NCI-H2107 treated with DMSO at 0.1 percent for 48 hours (cell line): Measurements from ENCODE around the gene DDX25.
"Not testable (repeated sequence)": the region's sequence is repeated elsewhere in the genome, so short reads cannot be mapped to it uniquely, and the experiment has no call there.

Experiments
- DNase-seq: peaks from one replicate; lab custom pipeline; 2025; ENCODE audit not compliant: unreplicated experiment; lab: John Stamatoyannopoulos, UW

Gene DDX25

DNA sequence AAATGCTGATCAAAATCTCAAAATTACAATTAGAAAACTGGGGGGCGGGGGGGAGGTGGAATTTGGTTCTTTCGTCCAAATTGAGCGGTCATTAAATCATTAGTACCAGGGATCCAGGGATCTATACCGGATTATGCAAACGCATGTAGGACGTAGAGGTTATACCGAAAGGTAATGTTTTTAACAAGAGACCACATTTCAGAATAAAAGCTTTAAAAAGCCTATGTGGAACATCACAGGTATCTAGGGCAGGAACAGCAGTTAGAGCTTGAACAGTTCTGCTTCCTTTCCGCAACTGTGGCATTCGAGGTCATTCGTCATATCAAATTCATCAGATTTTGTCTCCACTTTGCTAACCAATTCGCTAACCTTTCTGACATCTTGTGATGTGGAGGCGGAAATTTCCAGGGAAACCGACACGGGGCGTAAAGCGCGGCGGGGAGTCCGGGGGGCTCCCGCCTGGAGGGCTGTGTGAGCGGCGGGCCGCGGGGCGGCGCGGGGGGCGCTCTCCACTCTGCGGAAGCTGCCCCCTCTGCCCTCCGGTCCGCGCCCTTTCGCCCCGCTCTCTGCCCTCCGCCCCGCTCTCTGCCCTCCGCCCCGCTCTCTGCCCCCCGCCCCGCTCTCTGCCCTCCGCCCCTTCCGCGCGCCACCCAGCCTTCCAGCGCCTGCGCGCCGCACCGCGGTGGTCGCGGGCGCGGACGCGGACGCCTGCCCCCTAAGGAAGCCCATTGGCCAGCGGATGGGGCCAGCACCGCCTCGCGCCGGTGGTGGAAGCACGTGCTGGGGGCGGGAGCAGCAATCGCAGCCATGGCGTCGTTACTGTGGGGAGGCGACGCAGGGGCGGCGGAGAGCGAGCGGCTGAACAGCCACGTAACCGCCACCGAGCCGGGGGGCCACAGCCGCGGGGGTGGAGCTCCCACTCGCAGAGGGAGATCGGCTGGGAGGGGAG lies at the start of gene DDX25:
Gene DDX25, plus strand, starts transcription at position 798 of the 949 bp plus-strand sequence. Its CDS starts 10 bp downstream, at position 808.
- no peak for DNase-seq

DNA sequence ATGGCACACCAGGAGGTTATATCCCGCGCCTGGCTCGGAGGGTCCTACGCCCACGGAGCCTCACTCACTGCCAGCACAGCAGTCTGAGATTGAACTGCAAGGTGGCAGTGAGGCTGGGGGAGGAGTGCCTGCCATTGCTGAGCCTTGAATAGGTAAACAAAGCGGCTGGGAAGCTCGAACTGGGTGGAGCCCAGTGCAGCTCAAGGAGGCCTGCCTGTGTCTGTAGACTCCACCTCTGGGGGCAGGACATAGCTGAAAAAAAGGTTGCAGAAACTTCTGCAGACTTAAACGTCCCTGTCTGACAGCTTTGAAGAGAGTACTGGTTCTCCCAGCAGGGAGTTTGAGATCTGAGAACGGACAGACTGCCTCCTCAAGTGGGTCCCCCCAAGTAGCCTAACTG lies 46.6 kb upstream of the DDX25 start:
- DNase-seq: not testable (repeated sequence)

DNA sequence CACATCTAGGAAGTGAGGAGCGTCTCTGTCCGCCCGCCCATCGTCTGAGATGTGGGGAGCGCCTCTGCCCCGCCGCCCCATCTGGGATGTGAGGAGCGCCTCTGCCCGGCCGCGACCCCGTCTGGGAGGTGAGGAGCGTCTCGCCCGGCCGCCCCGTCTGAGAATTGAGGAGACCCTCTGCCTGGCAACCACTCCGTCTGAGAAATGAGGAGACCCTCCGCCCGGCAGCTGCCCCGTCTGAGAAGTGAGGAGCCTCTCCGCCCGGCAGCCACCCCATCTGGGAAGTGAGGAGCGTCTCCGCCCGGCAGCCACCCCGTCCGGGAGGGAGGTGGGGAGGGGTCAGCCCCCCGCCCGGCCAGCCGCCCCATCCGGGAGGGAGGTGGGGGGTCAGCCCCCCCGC lies 41.5 kb upstream of the DDX25 start:
- DNase-seq: not testable (repeated sequence)

DNA sequence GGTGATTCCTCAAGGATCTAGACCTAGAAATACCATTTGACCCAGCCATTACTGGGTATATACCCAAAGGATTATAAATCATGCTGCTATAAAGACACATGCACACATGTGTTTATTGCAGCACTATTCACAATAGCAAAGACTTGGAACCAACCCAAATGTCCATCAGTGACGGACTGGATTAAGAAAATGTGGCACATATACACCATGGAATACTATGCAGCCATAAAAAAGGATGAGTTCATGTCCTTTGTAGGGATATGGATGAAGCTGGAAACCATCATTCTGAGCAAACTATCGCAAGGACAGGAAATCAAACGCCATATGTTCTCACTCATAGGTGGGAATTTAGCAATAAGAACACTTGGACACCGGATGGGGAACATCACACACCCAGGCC lies 39.0 kb upstream of the DDX25 start:
- DNase-seq: not testable (repeated sequence)

DNA sequence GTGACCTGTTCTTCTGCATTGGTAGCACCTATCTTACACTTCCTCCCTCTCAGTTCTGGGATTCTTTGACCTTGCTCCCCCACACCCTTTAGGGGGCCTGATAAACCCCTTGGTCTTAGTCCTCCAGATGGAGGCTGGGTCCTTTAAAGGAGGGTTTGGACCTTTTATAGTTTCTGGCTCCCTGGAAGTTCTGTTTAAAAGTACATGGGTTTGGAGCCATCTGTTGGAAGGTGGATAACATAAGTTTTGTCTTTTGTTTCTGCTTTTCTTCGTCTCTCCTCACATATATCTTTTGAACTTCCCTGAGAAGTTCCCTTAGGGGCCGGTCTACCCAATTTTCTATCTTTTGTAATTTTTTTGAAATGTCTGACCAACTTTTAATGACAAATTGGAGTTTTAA lies 34.8 kb upstream of the DDX25 start:
- DNase-seq: no peak

DNA sequence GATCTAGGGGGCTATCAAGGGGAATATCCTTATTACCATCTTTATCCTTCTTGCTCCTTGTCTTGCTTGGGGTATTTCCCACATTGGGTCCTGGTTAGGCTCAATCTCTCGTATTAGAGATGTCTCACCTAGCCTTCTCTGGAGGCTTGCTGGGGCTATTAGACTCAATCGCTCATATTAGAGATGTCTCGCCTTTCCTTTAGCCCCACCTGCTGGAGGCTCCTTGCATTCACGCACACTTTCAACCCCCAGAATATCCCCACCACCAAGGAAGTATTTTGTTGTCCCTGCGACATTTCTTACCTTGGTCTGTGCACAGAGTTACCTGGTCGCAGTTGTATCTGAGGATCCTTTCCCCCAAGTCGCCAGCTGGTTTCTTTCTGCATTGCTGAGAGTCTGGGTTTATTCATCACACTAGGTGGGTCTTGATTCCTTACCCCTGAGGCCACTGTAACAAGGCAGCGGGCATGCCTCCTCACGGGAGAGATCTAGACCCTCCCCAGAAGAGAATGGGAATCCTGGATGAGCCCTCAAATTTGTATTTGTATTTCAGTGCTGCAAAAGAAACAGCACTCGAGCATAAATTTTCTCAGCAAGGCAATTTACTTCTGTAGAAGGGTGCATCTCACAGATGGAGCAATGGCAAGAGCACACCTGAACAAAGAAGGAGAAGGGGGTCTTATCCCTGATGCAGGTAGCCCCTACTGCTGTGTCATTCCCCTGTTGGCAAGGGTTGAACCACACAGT lies 32.7 kb upstream of the DDX25 start:
- no peak for DNase-seq

DNA sequence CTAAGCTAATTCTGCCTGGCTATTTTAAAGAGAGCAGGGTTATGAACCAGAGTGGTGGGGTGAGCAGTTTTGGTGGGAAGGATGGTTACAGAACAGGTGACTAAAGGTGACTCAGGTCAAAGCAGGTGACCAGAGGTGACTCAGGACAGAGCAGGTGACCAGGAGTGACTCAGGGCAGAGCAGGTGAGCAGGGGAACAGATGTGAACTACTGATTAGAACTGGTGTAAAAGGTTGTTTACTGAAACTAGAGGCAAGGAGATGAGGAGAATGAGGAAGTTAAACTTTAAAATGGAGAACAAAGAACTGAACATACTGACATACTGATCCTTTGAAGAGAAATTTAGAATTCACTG lies 32.2 kb upstream of the DDX25 start:
- no peak for DNase-seq

DNA sequence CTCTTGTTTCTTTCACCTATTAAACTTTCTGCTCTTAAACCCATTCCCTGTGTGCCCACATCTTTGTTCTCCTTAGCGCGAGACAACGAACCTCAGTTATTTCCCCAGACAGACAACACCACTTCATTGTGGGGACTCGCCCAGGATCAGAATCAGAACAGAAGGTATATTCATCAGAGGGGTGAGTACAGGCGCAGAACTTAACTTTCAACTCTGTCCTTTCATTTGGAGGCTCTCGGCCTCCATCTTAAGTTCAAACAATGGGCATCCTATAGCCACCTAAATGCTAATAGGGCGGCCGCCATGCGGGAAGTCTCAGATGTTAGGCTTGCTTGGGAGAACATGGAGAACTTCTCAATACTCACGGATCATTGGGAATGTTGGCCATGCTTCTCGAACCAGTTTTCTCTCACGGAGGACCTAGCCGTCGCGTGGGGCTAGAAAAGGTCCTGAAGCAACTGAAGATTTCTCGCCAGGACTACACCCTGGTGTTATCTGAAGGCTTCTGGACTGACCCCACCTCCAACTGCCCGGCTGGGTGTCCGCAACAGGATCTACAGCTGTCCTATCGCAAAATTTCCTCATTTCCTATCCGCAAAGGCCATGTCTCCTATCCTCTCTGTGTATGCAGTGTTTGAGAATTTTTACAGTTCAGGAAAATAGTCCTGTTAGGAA lies 30.3 kb upstream of the DDX25 start:
- DNase-seq: no peak

DNA sequence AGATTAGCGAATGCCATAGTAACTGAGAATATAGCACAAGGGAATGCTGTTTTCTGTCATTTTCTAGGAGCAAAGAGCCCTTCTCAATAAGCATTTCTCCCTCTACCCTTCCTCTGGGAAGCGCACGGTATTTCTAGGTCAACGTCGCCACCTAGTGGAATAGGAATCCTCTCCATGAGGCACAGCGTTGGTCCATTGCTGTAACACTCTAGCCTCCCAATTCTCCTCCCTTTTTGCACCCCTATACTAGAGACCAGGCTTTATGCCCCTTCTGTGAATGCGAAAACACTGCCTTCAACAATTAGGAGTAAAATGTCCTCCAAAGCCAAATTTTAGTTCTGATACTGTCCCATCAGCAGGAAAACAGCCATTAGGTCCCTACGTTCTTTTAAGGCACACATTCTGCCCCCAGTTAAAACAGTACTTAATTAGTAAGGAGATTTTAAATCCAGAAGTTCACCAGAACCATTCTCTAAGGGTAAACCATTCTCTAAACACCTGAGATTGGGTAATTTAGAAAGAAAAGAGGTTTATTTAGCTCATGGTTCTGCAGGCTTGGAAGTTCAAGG lies 29.7 kb upstream of the DDX25 start:
- peak; percentile 52 for DNase-seq

DNA sequence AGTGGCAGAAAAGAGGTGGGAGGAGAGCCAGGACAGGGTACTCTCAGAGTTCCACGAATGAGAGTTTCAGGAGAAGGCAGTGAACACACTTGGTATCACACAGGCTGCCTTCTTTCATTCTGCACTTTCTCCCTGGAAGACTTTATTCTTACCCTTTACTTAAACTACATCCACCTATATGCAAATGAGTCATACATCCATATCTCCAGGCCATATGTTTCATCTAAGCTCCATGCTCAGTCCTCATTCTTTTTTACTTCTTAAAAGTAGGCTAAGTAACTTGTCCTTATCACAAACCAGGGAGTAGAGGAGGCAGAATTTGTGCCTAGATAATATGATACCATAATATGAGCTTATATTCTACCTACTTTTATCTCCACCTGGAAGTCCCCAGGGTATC lies 23.0 kb upstream of the DDX25 start:
- DNase-seq: no peak

DNA sequence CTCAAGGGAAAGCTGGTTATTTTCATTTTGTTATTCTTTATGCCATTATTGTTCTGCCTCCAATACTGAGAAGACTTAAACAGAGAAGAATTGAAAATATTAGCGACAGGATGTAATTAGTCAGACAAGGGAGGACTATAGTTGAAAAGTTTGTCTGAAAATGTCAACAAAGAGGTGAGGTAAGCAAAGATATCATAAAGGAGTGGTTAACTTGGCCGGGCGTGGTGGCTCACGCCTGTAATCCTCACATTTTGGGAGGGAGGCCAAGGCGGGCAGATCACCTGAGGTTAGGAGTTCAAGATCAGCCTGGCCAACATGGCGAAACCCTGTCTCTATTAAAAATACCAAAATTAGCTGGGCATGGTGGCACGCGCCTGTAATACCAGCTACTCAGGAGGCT lies 20.9 kb upstream of the DDX25 start:
- no peak for DNase-seq

DNA sequence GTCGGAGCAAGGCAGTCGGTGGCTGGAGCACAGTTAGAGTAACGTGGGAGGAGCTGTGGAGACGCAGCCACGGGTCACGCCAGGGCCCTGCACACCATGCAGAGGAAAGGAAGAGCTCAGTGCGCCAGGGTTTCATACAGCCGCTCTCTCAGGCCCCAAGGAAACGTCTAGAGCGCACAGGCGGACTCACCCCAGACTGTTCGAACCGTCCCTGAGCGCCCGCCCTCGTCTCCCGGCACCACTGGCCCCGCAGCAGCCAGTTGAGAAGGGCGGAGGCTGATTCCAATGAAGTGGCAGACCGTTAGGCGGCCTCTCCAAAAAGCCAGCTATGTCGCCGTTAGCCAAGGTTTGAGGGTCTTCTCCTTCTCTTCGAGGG lies 17.3 kb upstream of the DDX25 start:
- DNase-seq: no peak

DNA sequence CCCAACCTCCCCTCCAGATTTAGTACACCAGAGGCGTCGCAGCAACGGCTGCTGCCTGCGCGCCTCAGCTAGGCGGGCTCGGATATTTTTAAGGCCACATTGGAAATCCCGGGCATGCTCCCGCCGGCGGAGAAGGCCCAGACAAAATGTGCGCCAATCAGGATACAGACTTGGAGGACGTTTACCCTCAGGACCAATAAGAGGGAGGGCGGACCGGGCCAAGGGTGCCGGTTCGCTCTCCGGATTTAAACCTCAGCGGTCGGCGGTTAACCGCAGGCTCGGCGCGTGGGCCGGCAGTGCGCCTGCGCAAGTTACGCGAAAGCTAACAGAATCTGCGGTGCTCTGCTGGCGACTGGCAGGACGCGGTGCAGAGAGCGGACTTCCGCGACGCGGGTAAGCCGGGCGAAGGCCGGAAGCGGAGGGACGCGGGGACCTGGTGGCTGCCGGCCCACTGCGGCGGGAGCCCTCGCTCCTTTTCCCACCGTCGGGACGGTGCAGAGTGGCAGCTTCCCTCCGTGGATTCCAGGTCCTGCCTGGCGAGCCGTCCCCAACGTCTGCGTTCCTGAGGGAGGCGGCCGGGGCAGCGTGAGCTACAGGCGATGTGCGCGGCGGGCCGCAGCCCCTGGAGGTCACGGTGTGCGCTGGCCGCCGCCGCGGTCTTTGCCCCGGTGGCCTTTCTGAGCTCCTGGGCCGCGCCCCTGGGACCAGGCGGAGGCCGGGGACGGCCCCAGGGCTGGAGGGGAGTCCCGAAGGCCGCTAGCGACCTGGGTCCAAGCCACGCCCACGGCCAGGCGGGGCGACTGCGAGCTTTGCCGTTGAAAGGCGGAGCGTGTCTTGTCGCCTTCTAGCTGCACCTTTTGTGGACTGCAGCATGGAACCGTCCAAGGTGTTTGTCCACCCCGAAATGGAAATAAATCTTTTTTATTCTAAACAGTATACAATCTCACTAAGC lies 16.7 kb upstream of the DDX25 start, which contains the start of gene HYLS1:
Gene HYLS1, plus strand, starts transcription at position 296 of the 952 bp plus-strand sequence. CDS start 11,701 bp downstream, outside the sequence.
- peak; percentile 44 for DNase-seq

DNA sequence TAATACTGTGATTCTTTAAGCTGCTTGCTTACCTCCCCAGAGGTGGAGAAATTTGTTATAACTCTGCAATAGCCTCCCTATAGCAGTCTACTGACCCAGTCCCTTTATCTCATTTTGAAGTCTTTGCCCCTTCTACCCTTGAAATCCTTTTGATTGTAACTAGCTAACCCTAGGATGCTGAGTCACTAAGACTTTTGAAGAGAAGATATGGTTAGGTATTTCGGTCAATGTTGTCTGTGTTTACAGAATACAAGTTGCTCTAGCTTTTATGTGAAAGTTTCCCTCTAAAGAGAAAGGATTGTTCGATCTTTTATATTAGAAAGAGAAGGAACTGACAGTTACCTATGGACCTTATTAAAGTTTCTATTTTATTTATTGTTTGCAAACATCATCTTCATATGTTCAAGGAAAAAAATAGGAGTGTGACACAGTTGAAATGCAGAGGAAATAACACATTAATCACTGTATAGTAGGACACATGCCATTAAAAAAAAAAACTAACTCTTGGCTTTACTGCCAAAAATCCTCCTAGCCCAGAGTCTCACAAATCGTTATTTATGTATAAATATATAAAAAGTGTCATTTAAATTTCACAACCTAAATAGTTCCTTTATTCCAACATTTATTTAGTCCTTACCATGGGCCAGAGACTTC lies 13.7 kb upstream of the DDX25 start:
- DNase-seq: no peak

DNA sequence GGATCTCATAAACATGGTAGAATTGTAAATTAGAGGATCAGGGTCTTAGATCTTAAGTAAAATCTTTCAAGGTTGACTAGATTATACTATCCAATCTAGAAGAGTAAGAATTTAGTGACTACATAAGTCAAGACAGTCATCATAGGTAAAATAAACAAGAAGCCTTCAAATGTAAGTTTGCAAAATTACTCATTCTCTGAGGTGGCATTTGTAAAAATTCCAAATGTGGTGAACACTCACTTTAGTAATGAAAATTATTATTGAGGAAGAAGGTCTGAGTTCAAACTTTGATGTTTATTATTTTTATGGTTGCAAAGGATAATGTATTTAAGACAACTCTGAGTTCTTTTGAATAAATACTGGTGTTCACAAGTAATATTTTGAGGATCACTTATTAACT lies 12.2 kb upstream of the DDX25 start:
- no peak for DNase-seq

DNA sequence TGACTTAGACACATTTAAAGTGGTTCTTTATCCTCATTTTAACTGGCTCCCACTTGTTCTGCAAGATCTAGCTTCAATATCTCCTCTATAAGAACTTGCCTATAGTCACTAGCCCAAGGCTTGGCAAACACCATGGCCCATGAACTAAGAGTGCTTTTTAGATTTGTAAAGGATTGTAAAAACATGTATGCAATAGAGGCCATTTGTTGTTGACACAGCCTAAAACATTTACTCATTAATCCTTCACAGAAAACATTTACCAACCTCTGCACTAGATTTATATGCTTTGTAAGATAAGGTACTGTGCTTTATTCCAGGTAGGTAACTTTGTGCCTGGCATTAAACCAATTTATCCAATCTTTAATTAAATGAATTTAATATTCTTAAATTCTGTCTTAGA lies 11.3 kb upstream of the DDX25 start:
- no peak for DNase-seq

DNA sequence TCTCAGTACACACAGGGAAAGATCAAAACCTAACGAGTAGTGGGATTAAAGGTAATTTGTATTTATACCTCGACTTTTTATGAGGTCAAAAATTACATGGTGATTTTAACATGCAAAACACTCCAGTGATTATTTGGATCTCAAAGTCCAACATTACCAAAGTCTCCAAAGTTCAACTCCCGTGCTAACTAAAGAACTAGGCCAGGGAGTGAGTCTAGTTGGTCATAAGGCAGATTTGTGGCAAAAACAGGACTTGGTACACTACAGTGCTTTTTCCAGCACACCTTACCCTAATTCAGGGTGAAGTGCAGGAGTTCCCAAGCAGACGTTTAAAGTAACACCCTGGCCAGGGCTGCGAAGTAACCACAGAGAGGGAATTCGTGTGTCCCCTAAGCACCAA lies 2.4 kb upstream of the DDX25 start:
- DNase-seq: no peak

DNA sequence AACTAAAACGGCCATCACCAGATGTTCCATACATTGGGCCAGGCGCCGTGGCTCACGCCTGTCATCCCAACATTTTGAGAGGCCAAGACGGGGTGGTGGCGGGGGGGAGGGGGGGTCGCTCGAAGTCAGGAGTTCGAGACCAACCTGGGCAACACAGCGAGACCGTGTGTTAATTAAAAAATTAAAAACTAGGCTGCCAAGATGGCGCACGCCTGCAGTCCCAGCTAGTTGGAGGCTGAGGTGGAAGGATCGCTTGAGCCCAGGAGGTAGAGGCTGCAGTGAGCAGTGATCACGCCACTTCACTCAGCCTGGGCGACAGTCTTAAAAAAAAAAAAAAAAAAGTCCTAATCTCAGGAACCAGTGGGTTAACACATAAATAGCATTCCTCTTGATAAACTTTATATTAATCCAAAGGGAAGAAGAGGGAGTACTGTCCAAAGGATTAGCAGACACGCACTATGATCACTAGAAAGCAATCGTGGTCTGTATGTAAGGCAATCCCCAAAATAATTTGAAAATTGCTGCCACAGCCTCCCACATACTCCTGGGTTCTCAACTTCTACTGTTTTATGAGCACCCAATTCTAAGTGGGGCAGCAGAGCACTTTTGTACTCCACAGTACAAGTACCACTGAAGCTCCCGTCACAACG lies 1.9 kb upstream of the DDX25 start:
- DNase-seq: no peak
